ENCODE data around the gene IL4I1.
A peak's percentile ranks its signal among the peaks of the same experiment; 100 is the strongest.

IL4I1 gene

GRCh38 chr19:49880162-49880869 lies 16.4 kb downstream of the IL4I1 start:
- no peak for DNase-seq (ENCODE audit: low read depth in 4 of 4, low spot score in 1 of 4)

GRCh38 chr19:49879243-49879963 lies 17.3 kb downstream of the IL4I1 start:
- DNase-seq (ENCODE audit: low read depth in 4 of 4, low spot score in 1 of 4) = no peak

GRCh38 chr19:49878744-49879070 lies 18.0 kb downstream of the IL4I1 start:
- DNase-seq (ENCODE audit: low read depth in 4 of 4, low spot score in 1 of 4) = no peak

GRCh38 chr19:49877879-49878743 lies 18.6 kb downstream of the IL4I1 start:
- DNase-seq (ENCODE audit: low read depth in 4 of 4, low spot score in 1 of 4) = peak; percentile 95 to 100 (median 98)

GRCh38 chr19:49877020-49877878 lies 19.4 kb downstream of the IL4I1 start, which contains the start of the genes AKT1S1 and TBC1D17:
AKT1S1 (minus strand) TSS chr19:49877355; CDS start chr19:49873295, 4,060 bp downstream.
TBC1D17 (plus strand) TSS chr19:49877702; CDS start chr19:49877724, 22 bp downstream.
- DNase-seq (ENCODE audit: low read depth in 4 of 4, low spot score in 1 of 4) = peak; percentile 92 to 98 (median 94)

GRCh38 chr19:49876422-49877019 lies 20.2 kb downstream of the IL4I1 start:
- DNase-seq (ENCODE audit: low read depth in 4 of 4, low spot score in 1 of 4) = peak; percentile 88 to 96 (median 94)

- DNase-seq (ENCODE audit: low read depth in 4 of 4, low spot score in 1 of 4) = peak in 2 of 4 experiments; percentile 47 to 48
These were observed 20.7 kb downstream of the IL4I1 start for GRCh38 chr19:49875857-49876421.

- DNase-seq (ENCODE audit: low read depth in 4 of 4, low spot score in 1 of 4) = no peak
These were observed 21.5 kb downstream of the IL4I1 start for GRCh38 chr19:49875177-49875576.

- no peak for DNase-seq (ENCODE audit: low read depth in 4 of 4, low spot score in 1 of 4)
These were observed 22.1 kb downstream of the IL4I1 start for GRCh38 chr19:49874503-49875157.

GRCh38 chr19:49873834-49874233 lies 22.9 kb downstream of the IL4I1 start:
- no peak for DNase-seq (ENCODE audit: low read depth in 4 of 4, low spot score in 1 of 4)

GRCh38 chr19:49873129-49873521 lies 23.6 kb downstream of the IL4I1 start:
- DNase-seq (ENCODE audit: low read depth in 4 of 4, low spot score in 1 of 4) = no peak

GRCh38 chr19:49872245-49873128 lies 24.2 kb downstream of the IL4I1 start:
- DNase-seq (ENCODE audit: low read depth in 4 of 4, low spot score in 1 of 4) = no peak

GRCh38 chr19:49871349-49871985 lies 25.2 kb downstream of the IL4I1 start:
- DNase-seq (ENCODE audit: low read depth in 4 of 4, low spot score in 1 of 4) = no peak

- no peak for DNase-seq (ENCODE audit: low read depth in 4 of 4, low spot score in 1 of 4)
These were observed 26.3 kb downstream of the IL4I1 start for GRCh38 chr19:49870309-49870901.

- peak; percentile 64 to 82 (median 77) for DNase-seq (ENCODE audit: low read depth in 4 of 4, low spot score in 1 of 4)
These were observed 27.0 kb downstream of the IL4I1 start for GRCh38 chr19:49869484-49870308.

- DNase-seq (ENCODE audit: low read depth in 4 of 4, low spot score in 1 of 4) = peak in 2 of 4 experiments; percentile 20 to 58
These were observed 27.6 kb downstream of the IL4I1 start for GRCh38 chr19:49869009-49869483.
